ENCODE data around the gene NOL9. TPM values are rescaled to one million over a fixed set of nuclear protein-coding genes. Genes with fewer than 3 reads are reported as not detected.

The NOL9 gene
- total RNA-seq, 4 donors from 2014 or later: 4.7 to 44.8 (median 23.7) TPM

GRCh38 chr1:6577831-6578525, 23.7 kb upstream of the NOL9 start:
- no peak overlapping the region for H3K27ac ChIP-seq
- peaks cover 0 to 9% of the 10 kb centered on the region in 2 donors for H3K4me1 ChIP-seq
- intact Hi-C loops (cut with DNase I; ENCODE audit: low total_unique reads): no loop called here
- no peak overlapping the region for H3K4me3 ChIP-seq
- no peaks in the 10 kb centered on the region for H3K27me3 ChIP-seq
- no peak for TF ChIP-seq POLR2A (IDR thresholded peaks at IDR 0.05)
- TF ChIP-seq CTCF (IDR thresholded peaks at IDR 0.05): no peak
- DNase-seq: no peak
- H3K9me3 ChIP-seq: no peaks in the 10 kb centered on the region
- no peaks in the 10 kb centered on the region for H3K36me3 ChIP-seq

GRCh38 chr1:6574818-6575217, 20.5 kb upstream of the NOL9 start:
- H3K27ac ChIP-seq: no peak overlapping the region
- H3K27me3 ChIP-seq: no peaks in the 10 kb centered on the region
- TF ChIP-seq POLR2A (IDR thresholded peaks at IDR 0.05): no peak
- TF ChIP-seq CTCF (IDR thresholded peaks at IDR 0.05): no peak
- DNase-seq: no peak
- H3K9me3 ChIP-seq: no peaks in the 10 kb centered on the region
- no peak overlapping the region for H3K4me3 ChIP-seq
- no peaks in the 10 kb centered on the region for H3K36me3 ChIP-seq
- intact Hi-C loops (cut with DNase I; ENCODE audit: low total_unique reads): no loop called here
- no peaks in the 10 kb centered on the region for H3K4me1 ChIP-seq

GRCh38 chr1:6574025-6574620, 19.8 kb upstream of the NOL9 start:
- no peak overlapping the region for H3K27ac ChIP-seq
- TF ChIP-seq CTCF (IDR thresholded peaks at IDR 0.05) (no peak), POLR2A (IDR thresholded peaks at IDR 0.05) (no peak)
- no peak for DNase-seq
- H3K4me1 ChIP-seq: no peaks in the 10 kb centered on the region
- H3K36me3 ChIP-seq: no peaks in the 10 kb centered on the region
- intact Hi-C loops (cut with DNase I; ENCODE audit: low total_unique reads): no loop called here
- no peaks in the 10 kb centered on the region for H3K9me3 ChIP-seq
- no peak overlapping the region for H3K4me3 ChIP-seq
- H3K27me3 ChIP-seq: no peaks in the 10 kb centered on the region

GRCh38 chr1:6572653-6573383, 18.5 kb upstream of the NOL9 start:
- H3K4me3 ChIP-seq: no peak overlapping the region
- intact Hi-C loops (cut with DNase I; ENCODE audit: low total_unique reads): no loop called here

More at GRCh38 chr1:6572653-6573383, 18.5 kb upstream of the NOL9 start:
- no peaks in the 10 kb centered on the region for H3K4me1 ChIP-seq
- TF ChIP-seq CTCF (IDR thresholded peaks at IDR 0.05) (no peak), POLR2A (IDR thresholded peaks at IDR 0.05) (no peak)
- no peaks in the 10 kb centered on the region for H3K27me3 ChIP-seq
- H3K9me3 ChIP-seq: no peaks in the 10 kb centered on the region
- no peak overlapping the region for H3K27ac ChIP-seq
- no peaks in the 10 kb centered on the region for H3K36me3 ChIP-seq
- no peak for DNase-seq
